Measurements from ENCODE around the gene POLR1C. TPM values are rescaled to one million over a fixed set of nuclear protein-coding genes. Genes with fewer than 3 reads are reported as not detected.

The POLR1C gene
- total RNA-seq, 2 experiments from 2014 or later = 46.6 to 47.8 TPM

GRCh38 chr6:43495409-43495941 is 21.4 kb upstream of the POLR1C start:
- ChIA-PET POLR2A (interaction anchor here (1.6 to 2.4 kb wide), 3 partner anchors 14 to 40 kb away, joined by 6 to 13 read pairs (median 10); partner anchors contain the start of genes DLK2, LRRC73 and TJAP1), CTCF (interaction anchor here (1.4 to 1.5 kb wide), 2 partner anchors 109 to 232 kb away, joined by 3 read pairs; no protein-coding TSS in a partner anchor)
- intact Hi-C loops (cut with DNase I, micrococcal nuclease) = no loop called here
- Mint-ChIP-seq H3K27me3 (no peaks in the 10 kb centered on the region), H3K4me3 (no peak overlapping the region), H3K4me1 (ENCODE audit: low read depth) (peaks cover 36% of the 10 kb centered on the region), H3K36me3 (ENCODE audit: low read depth) (peaks cover 45% of the 10 kb centered on the region), H3K27ac (peak overlapping the region; percentile 87), H3K9me3 (no peaks in the 10 kb centered on the region)
- Histone ChIP-seq H3K9me3 (ENCODE audit: control insufficient read depth in 1 of 2, insufficient read depth in 1 of 2, low read length in 2 of 2) (no peaks in the 10 kb centered on the region), H3K4me3 (ENCODE audit: low read length) (no peak overlapping the region), H3K27ac (ENCODE audit: low read depth in 1 of 2, low read length in 2 of 2) (peak overlapping the region in 1 of 2 donors; percentile 41), H3K4me1 (ENCODE audit: insufficient read depth, low read length) (peaks cover 27% of the 10 kb centered on the region), H3K27me3 (ENCODE audit: control insufficient read depth in 1 of 2, insufficient read depth in 2 of 2, low read length in 2 of 2) (no peaks in the 10 kb centered on the region), H3K36me3 (ENCODE audit: insufficient read depth, low read length) (peaks cover 34% of the 10 kb centered on the region)
- ATAC-seq (ENCODE audit: poor library complexity) (peak; percentile 89), DNase-seq (peak in 6 of 14 experiments; percentile 26 to 64 (median 48))
- TF ChIP-seq, protein P1, sequence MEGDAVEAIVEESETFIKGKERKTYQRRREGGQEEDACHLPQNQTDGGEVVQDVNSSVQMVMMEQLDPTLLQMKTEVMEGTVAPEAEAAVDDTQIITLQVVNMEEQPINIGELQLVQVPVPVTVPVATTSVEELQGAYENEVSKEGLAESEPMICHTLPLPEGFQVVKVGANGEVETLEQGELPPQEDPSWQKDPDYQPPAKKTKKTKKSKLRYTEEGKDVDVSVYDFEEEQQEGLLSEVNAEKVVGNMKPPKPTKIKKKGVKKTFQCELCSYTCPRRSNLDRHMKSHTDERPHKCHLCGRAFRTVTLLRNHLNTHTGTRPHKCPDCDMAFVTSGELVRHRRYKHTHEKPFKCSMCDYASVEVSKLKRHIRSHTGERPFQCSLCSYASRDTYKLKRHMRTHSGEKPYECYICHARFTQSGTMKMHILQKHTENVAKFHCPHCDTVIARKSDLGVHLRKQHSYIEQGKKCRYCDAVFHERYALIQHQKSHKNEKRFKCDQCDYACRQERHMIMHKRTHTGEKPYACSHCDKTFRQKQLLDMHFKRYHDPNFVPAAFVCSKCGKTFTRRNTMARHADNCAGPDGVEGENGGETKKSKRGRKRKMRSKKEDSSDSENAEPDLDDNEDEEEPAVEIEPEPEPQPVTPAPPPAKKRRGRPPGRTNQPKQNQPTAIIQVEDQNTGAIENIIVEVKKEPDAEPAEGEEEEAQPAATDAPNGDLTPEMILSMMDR (IDR thresholded peaks at IDR 0.05) = peak; percentile 22

GRCh38 chr6:43496370-43497128 is 20.3 kb upstream of the POLR1C start:
- Histone ChIP-seq H3K4me1 (ENCODE audit: insufficient read depth, low read length) (peaks cover 27% of the 10 kb centered on the region), H3K27ac (ENCODE audit: low read depth in 1 of 2, low read length in 2 of 2) (no peak overlapping the region), H3K9me3 (ENCODE audit: control insufficient read depth in 1 of 2, insufficient read depth in 1 of 2, low read length in 2 of 2) (no peaks in the 10 kb centered on the region), H3K36me3 (ENCODE audit: insufficient read depth, low read length) (peaks cover 45% of the 10 kb centered on the region), H3K4me3 (ENCODE audit: low read length) (no peak overlapping the region), H3K27me3 (ENCODE audit: control insufficient read depth in 1 of 2, insufficient read depth in 2 of 2, low read length in 2 of 2) (no peaks in the 10 kb centered on the region)
- Mint-ChIP-seq H3K27ac (no peak overlapping the region), H3K27me3 (no peaks in the 10 kb centered on the region), H3K4me3 (no peak overlapping the region), H3K36me3 (ENCODE audit: low read depth) (peaks cover 56% of the 10 kb centered on the region), H3K9me3 (no peaks in the 10 kb centered on the region), H3K4me1 (ENCODE audit: low read depth) (peaks cover 36% of the 10 kb centered on the region)
- peak in 2 of 14 experiments; percentile 36 to 45 for DNase-seq
- intact Hi-C loops (cut with DNase I, micrococcal nuclease) = no loop called here
- CTCF ChIA-PET = no interaction called here
- ATAC-seq (ENCODE audit: poor library complexity) = peak; percentile 53
- TF ChIP-seq, protein P1 (IDR thresholded peaks at IDR 0.05) = no peak
- POLR2A ChIA-PET = interaction anchor here (2.4 kb wide), 1 partner anchor 13 kb away, joined by 10 read pairs; the partner anchor contains the start of gene LRRC73

- TF ChIP-seq, protein P1 (IDR thresholded peaks at IDR 0.05) = no peak
- H3K4me3 Mint-ChIP-seq = no peak overlapping the region
- DNase-seq (no peak), ATAC-seq (ENCODE audit: poor library complexity) (no peak)
- ChIA-PET POLR2A (interaction anchor here (2.4 kb wide), 1 partner anchor 13 kb away, joined by 10 read pairs; the partner anchor contains the start of gene LRRC73), CTCF (no interaction called here)
- intact Hi-C loops (cut with DNase I, micrococcal nuclease) = no loop called here
- H3K27me3 Mint-ChIP-seq = no peaks in the 10 kb centered on the region
- no peaks in the 10 kb centered on the region for H3K27me3 ChIP-seq (ENCODE audit: control insufficient read depth in 1 of 2, insufficient read depth in 2 of 2, low read length in 2 of 2)
- no peak overlapping the region for H3K4me3 ChIP-seq (ENCODE audit: low read length)
- peaks cover 36% of the 10 kb centered on the region for H3K4me1 Mint-ChIP-seq (ENCODE audit: low read depth)
- no peak overlapping the region for H3K27ac ChIP-seq (ENCODE audit: low read depth in 1 of 2, low read length in 2 of 2)
- no peaks in the 10 kb centered on the region for H3K9me3 Mint-ChIP-seq
- peaks cover 25% of the 10 kb centered on the region for H3K4me1 ChIP-seq (ENCODE audit: insufficient read depth, low read length)
- no peaks in the 10 kb centered on the region for H3K9me3 ChIP-seq (ENCODE audit: control insufficient read depth in 1 of 2, insufficient read depth in 1 of 2, low read length in 2 of 2)
- no peak overlapping the region for H3K27ac Mint-ChIP-seq
- peaks cover 50% of the 10 kb centered on the region for H3K36me3 ChIP-seq (ENCODE audit: insufficient read depth, low read length)
- peaks cover 61% of the 10 kb centered on the region for H3K36me3 Mint-ChIP-seq (ENCODE audit: low read depth)
These were observed 19.8 kb upstream of the POLR1C start for GRCh38 chr6:43497129-43497396.
